MM.1S (cell line): ENCODE measurements around the gene TEP1.

Experiments used
- CTCF ChIP-seq: fragments of 300-600 bp; sonication (generic); IDR thresholded peaks from 2 replicates; pipeline ENCODE4 v1.5.1; 2016; ENCODE audit warnings: antibody characterized with exemption, low read length, mixed read lengths
- EZH2phosphoT487 ChIP-seq: fragments of 300-600 bp; sonication (generic); IDR thresholded peaks from 2 replicates; pipeline ENCODE4 v1.6.1; 2018; ENCODE audit warnings: antibody characterized with exemption, low read length

DNA sequence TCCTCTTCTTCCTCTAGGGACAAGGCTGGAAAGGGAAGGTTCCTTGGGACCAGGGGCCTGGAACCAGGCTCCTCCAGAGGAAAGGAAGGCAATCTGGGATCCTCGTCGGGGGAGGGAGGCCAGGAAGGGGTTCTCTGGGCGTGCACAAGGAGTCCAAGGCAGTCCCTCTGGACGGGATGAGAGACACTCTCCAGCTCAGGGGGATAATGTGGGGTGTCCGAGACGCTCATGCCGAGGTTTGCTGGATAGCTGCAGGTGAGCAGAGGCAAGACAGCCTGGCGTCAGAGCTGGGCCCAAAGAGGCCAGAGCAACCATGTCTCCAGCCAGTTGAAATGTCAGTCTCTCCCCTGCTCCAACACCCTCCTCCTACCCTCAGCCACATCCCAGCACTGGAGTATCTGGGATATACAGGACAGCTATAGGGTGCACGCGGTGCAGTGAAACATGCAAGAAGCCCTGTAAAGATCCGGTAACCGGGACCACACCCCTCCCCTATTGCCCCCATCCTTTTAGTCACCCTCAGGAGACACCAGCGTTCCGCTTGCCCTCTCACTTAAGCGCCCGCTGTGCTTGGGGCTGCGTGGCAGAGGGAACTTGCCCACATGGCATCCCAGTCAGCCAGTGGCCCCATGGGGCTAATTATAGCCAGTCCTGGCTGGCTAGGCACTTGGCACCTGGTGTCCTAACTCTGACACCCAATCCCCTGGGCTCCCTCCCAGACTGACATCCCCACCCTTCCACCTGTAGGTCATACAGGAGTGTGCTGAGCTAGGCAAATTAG is 22.5 kb upstream of the TEP1 start, which contains the start of gene KLHL33:
- TF ChIP-seq CTCF (no peak), EZH2phosphoT487 (no peak)
